Mesendoderm (in vitro differentiated cells): Measurements from ENCODE around the gene PNKD.

Source experiments
- DNase-seq: peaks from one replicate; pipeline ENCODE4 v3.0.0; 2013
- H2AK5ac ChIP-seq: 2 replicates; pipeline ENCODE4 v1.6.1; 2013; ENCODE audit warnings: low read length, inconsistent platforms
- H2BK120ac ChIP-seq: 2 replicates; pipeline ENCODE4 v1.6.1; 2013; ENCODE audit warnings: low read depth, mild to moderate bottlenecking, low read length, moderate library complexity, mixed read lengths
- H2BK15ac ChIP-seq: replicated peaks from 2 replicates; pipeline ENCODE4 v1.6.1; 2013; ENCODE audit warnings: low read depth, mild to moderate bottlenecking, moderate library complexity
- H2BK5ac ChIP-seq: 2 replicates; pipeline ENCODE4 v1.6.1; 2013; ENCODE audit warnings: low read length, inconsistent platforms
- H3K18ac ChIP-seq: 2 replicates; pipeline ENCODE4 v1.6.1; 2013; ENCODE audit warnings: mild to moderate bottlenecking, low read length, mixed read lengths
- H3K23ac ChIP-seq: one replicate; pipeline ENCODE4 v1.6.1; 2013; ENCODE audit warnings: low read length
- H3K27ac ChIP-seq: 2 replicates; pipeline ENCODE4 v1.5.1; 2013; ENCODE audit warnings: low read depth, mild to moderate bottlenecking, inconsistent platforms, low read length, moderate library complexity
- H3K27me3 ChIP-seq: 2 replicates; pipeline ENCODE4 v1.6.1; 2013; ENCODE audit warnings: low read length, control low read depth, mild to moderate bottlenecking, inconsistent platforms; ENCODE audit not compliant: insufficient read depth, poor library complexity
- H3K36me3 ChIP-seq: 2 replicates; pipeline ENCODE4 v1.6.1; 2013; ENCODE audit warnings: low read length, inconsistent platforms; ENCODE audit not compliant: control insufficient read depth, insufficient read depth
- H3K4ac ChIP-seq: one replicate; pipeline ENCODE4 v1.6.1; 2013; ENCODE audit warnings: low read depth, mild to moderate bottlenecking, low read length, moderate library complexity
- H3K4me1 ChIP-seq: 2 replicates; pipeline ENCODE4 v1.6.1; 2013; ENCODE audit warnings: low read depth, low read length, inconsistent platforms; ENCODE audit not compliant: control insufficient read depth
- H3K4me2 ChIP-seq: 2 replicates; pipeline ENCODE4 v1.6.1; 2013; ENCODE audit warnings: low read length
- H3K4me3 ChIP-seq: 2 replicates; pipeline ENCODE4 v1.5.1; 2013; ENCODE audit warnings: mild to moderate bottlenecking, low read length
- H3K56ac ChIP-seq: one replicate; pipeline ENCODE4 v1.6.1; 2013; ENCODE audit warnings: low read length
- H3K79me1 ChIP-seq: 2 replicates; pipeline ENCODE4 v1.6.1; 2013; ENCODE audit warnings: low read length, inconsistent platforms
- H3K79me2 ChIP-seq: 2 replicates; pipeline ENCODE4 v1.6.1; 2013; ENCODE audit warnings: mild to moderate bottlenecking, low read length; ENCODE audit not compliant: control insufficient read depth, insufficient read depth
- H3K9ac ChIP-seq: 2 replicates; pipeline ENCODE4 v1.6.1; 2013; ENCODE audit warnings: low read length, inconsistent platforms
- H4K5ac ChIP-seq: one replicate; pipeline ENCODE4 v1.6.1; 2013; ENCODE audit warnings: low read length
- H4K8ac ChIP-seq: one replicate; pipeline ENCODE4 v1.6.1; 2013; ENCODE audit warnings: low read depth, mild to moderate bottlenecking, control low read depth, low read length, moderate library complexity
- WGBS: extraction: QIAGEN DNeasy Blood & Tissue Kit; methylation state at CpG from one replicate; pipeline ENCODE4 v1.1.7; 2013; ENCODE audit warnings: low lambda C conversion rate, missing lambda C conversion rate; ENCODE audit not compliant: insufficient coverage; ENCODE audit errors: extremely low coverage; 5-methylcytosine and 5-hydroxymethylcytosine counted together

PNKD gene

DNA sequence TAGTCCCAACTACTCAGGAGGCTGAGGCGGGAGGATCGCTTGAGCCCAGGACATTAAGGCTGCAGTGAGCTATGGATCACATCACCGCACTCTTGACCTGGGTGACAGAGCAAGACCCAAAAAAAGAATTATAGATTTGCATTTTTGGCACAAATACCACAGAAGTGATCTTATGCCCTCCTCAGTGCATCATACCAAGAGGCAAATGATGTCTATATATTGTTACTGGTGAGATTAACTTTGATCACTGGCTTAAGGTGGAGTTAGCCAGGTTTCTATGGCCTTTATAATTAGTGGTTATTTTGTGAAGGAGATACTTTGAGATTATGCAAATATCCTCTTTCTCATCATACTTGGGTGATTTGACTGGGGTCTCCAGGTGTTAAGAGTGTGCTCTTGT is 64.2 kb downstream of the PNKD start:
- DNase-seq = no peak
- no peak overlapping the region for H2AK5ac ChIP-seq
- WGBS = no CpG with 5 or more reads among the region's 3 CpGs

DNA sequence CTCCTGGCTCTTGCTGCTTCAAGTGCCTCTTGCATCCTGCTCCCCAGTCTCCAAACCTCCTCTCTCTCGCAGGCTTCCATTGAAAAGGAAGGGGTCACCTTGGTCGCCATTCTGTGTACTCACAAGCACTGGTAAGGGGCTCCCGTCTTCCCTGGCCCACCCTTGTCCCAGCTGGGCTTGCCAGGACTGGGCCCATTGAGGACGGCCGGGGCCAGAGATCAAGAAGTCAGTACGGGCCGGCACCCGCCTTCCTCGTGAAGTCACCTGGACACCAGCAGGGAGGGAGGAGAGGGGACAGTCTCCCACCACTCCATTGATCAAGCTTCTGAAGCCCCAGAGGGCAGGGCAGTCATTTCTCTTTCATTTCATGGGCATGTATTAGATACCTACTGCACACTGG is 70.3 kb downstream of the PNKD start:
- no CpG with 5 or more reads among the region's 9 CpGs for WGBS
- DNase-seq = no peak
- H3K27me3 ChIP-seq = no peaks in the 10 kb centered on the region
- no peak overlapping the region for H4K8ac ChIP-seq
- H3K79me2 ChIP-seq = no peaks in the 10 kb centered on the region
- H3K36me3 ChIP-seq = no peaks in the 10 kb centered on the region
- H2BK15ac ChIP-seq = no peak overlapping the region
- H3K23ac ChIP-seq = no peak overlapping the region
- no peak overlapping the region for H2BK120ac ChIP-seq
- H3K4me3 ChIP-seq = no peak overlapping the region
- H3K79me1 ChIP-seq = no peaks in the 10 kb centered on the region
- no peak overlapping the region for H4K5ac ChIP-seq
- H2BK5ac ChIP-seq = no peak overlapping the region
- no peak overlapping the region for H3K56ac ChIP-seq
- H3K4me1 ChIP-seq = no peaks in the 10 kb centered on the region
- no peak overlapping the region for H3K27ac ChIP-seq
- H3K9ac ChIP-seq = no peak overlapping the region
- no peak overlapping the region for H2AK5ac ChIP-seq
- H3K4ac ChIP-seq = no peak overlapping the region
- no peak overlapping the region for H3K18ac ChIP-seq
- no peak overlapping the region for H3K4me2 ChIP-seq

More for the DNA sequence above, 64.2 kb downstream of the PNKD start:
- H3K56ac ChIP-seq = no peak overlapping the region
- no peak overlapping the region for H3K4me3 ChIP-seq
- H3K4me2 ChIP-seq = no peak overlapping the region
- no peak overlapping the region for H4K8ac ChIP-seq
- no peak overlapping the region for H3K18ac ChIP-seq
- H3K79me1 ChIP-seq = no peaks in the 10 kb centered on the region
- no peak overlapping the region for H4K5ac ChIP-seq
- H2BK120ac ChIP-seq = no peak overlapping the region
- no peaks in the 10 kb centered on the region for H3K27me3 ChIP-seq
- no peak overlapping the region for H3K9ac ChIP-seq
- no peaks in the 10 kb centered on the region for H3K36me3 ChIP-seq
- no peak overlapping the region for H3K27ac ChIP-seq
- H3K4ac ChIP-seq = no peak overlapping the region
- H3K79me2 ChIP-seq = no peaks in the 10 kb centered on the region
- no peak overlapping the region for H2BK15ac ChIP-seq
- no peak overlapping the region for H2BK5ac ChIP-seq
- peaks cover 2% of the 10 kb centered on the region for H3K4me1 ChIP-seq
- no peak overlapping the region for H3K23ac ChIP-seq

DNA sequence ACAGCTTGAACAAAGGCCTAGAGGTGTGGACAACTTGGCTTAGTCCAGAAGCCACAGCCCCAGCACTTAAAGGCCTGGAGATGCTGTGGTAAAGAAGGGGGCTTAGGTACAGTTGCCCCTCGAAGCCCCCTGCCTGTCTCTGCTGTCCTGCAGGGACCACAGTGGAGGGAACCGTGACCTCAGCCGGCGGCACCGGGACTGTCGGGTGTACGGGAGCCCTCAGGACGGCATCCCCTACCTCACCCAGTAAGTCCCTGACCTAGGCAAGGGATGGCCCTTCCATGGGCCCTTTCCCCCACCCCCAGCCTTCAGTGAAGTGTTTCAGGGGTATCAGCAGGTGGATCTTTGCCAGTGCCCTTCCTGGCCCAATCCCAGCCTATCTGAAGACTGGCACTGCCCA is 71.1 kb downstream of the PNKD start:
- Histone ChIP-seq H3K23ac (no peak overlapping the region), H2BK120ac (no peak overlapping the region), H3K4me2 (no peak overlapping the region), H4K5ac (no peak overlapping the region), H3K27me3 (no peaks in the 10 kb centered on the region), H3K79me2 (no peaks in the 10 kb centered on the region), H3K4me3 (no peak overlapping the region), H3K79me1 (no peaks in the 10 kb centered on the region), H2AK5ac (no peak overlapping the region), H3K9ac (no peak overlapping the region), H3K4ac (no peak overlapping the region), H3K36me3 (no peaks in the 10 kb centered on the region), H3K4me1 (no peaks in the 10 kb centered on the region), H3K56ac (no peak overlapping the region), H3K27ac (no peak overlapping the region), H2BK5ac (no peak overlapping the region), H2BK15ac (no peak overlapping the region), H4K8ac (no peak overlapping the region), H3K18ac (no peak overlapping the region)
- WGBS = no CpG with 5 or more reads among the region's 8 CpGs
- DNase-seq = no peak

DNA sequence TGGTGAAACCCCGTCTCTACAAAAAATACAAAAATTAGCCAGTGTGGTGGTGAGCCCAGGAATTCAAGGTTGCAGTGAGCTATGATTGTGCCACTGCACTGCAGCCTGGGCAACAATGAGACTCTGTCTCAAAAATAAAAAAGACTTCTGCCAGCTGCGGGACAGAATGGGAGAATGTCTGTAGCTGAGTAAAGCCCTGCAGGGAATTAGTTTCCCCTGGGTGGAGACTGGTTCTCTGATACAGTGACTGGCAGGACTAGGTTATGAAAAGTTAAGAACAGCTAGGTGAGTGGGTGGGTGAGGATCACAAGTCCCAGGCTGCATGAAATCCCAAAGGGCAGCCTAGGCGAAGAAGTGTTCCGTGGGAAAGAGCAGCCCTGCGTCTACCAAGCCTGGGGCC is 72.5 kb downstream of the PNKD start:
- no peak for DNase-seq
- Histone ChIP-seq H3K4me3 (no peak overlapping the region), H3K79me2 (no peaks in the 10 kb centered on the region), H2BK120ac (no peak overlapping the region), H3K4ac (no peak overlapping the region), H3K27me3 (no peaks in the 10 kb centered on the region), H4K5ac (no peak overlapping the region), H3K56ac (no peak overlapping the region), H2BK15ac (no peak overlapping the region), H2AK5ac (no peak overlapping the region), H3K4me1 (no peaks in the 10 kb centered on the region), H4K8ac (no peak overlapping the region), H3K36me3 (no peaks in the 10 kb centered on the region), H3K27ac (no peak overlapping the region), H3K9ac (no peak overlapping the region), H2BK5ac (no peak overlapping the region), H3K23ac (no peak overlapping the region), H3K79me1 (no peaks in the 10 kb centered on the region), H3K18ac (no peak overlapping the region), H3K4me2 (no peak overlapping the region)
- WGBS = no CpG with 5 or more reads among the region's 5 CpGs

DNA sequence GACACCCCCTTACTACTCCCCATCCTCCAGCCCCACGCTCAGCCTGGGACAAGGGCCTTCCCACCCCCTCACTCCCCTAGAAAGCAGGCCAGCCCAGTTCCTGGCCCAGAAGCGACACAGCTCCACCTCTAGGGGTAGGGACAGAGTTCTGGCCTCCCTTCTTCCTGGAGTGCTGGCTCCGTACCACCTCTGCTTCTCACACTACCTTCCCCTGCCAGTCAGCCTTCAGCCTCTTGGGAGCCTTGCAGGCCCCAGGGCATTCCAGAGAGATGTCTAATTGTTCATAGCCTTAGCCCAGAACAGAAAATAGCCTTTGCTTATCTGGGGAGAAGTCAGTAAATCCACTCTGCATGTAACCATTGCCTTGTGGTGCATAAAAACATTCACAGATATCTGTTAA is 73.3 kb downstream of the PNKD start:
- H3K4me2 ChIP-seq = no peak overlapping the region
- no peak overlapping the region for H3K27ac ChIP-seq
- no peak overlapping the region for H2BK120ac ChIP-seq
- DNase-seq = no peak
- H4K8ac ChIP-seq = no peak overlapping the region
- H4K5ac ChIP-seq = no peak overlapping the region
- no peaks in the 10 kb centered on the region for H3K4me1 ChIP-seq
- no peaks in the 10 kb centered on the region for H3K27me3 ChIP-seq
- no peak overlapping the region for H3K4ac ChIP-seq
- H3K36me3 ChIP-seq = no peaks in the 10 kb centered on the region
- no peak overlapping the region for H2AK5ac ChIP-seq
- no peaks in the 10 kb centered on the region for H3K79me2 ChIP-seq
- H2BK15ac ChIP-seq = no peak overlapping the region
- H2BK5ac ChIP-seq = no peak overlapping the region
- H3K79me1 ChIP-seq = no peaks in the 10 kb centered on the region
- no peak overlapping the region for H3K4me3 ChIP-seq
- H3K18ac ChIP-seq = no peak overlapping the region
- no peak overlapping the region for H3K56ac ChIP-seq
- WGBS = no CpG with 5 or more reads among the region's 3 CpGs
- no peak overlapping the region for H3K23ac ChIP-seq
- no peak overlapping the region for H3K9ac ChIP-seq

DNA sequence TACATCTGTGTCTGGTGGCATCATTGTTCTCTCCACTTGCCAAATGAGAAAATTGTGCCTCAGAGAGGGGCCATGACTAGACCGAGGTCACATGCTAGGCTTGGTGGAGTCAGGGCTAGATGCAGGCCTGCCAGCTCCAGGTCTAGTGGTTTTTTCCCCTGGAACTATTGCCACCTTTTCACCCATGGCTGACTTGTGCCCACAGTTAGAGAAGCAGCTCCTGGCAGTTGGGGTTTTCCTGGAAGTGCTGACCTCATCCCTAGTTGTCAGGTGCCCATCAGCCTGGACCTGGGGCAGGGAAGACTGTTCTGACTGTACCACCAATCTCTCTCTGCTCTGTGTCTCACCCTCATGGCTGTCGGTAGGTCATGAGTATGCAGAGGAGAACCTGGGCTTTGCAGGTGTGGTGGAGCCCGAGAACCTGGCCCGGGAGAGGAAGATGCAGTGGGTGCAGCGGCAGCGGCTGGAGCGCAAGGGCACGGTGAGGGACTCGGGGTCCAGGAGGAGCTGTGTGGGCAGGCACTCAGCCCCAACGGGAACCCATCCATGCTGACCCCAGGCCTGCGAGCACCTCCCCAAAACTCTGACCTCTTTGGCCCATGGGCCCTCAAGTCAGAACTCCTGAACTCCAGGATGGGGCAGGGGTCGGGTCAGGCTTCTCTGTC is 73.9 kb downstream of the PNKD start:
- Histone ChIP-seq H3K4me3 (no peak overlapping the region), H3K23ac (no peak overlapping the region), H3K79me2 (no peaks in the 10 kb centered on the region), H2AK5ac (no peak overlapping the region), H3K18ac (no peak overlapping the region), H3K36me3 (no peaks in the 10 kb centered on the region), H4K5ac (no peak overlapping the region), H3K4me2 (no peak overlapping the region), H4K8ac (no peak overlapping the region), H2BK120ac (no peak overlapping the region), H3K27ac (no peak overlapping the region), H3K27me3 (no peaks in the 10 kb centered on the region), H3K56ac (no peak overlapping the region), H2BK5ac (no peak overlapping the region), H2BK15ac (no peak overlapping the region), H3K4ac (no peak overlapping the region), H3K9ac (no peak overlapping the region), H3K79me1 (no peaks in the 10 kb centered on the region), H3K4me1 (no peaks in the 10 kb centered on the region)
- DNase-seq = no peak
- WGBS = no CpG with 5 or more reads among the region's 12 CpGs
